Heart right ventricle (tissue), 16 donors: ENCODE data around the gene ZNF410. TPM values are rescaled to one million over a fixed set of nuclear protein-coding genes. Genes with fewer than 3 reads are reported as not detected.
A peak's percentile ranks its signal among the peaks of the same experiment; 100 is the strongest.

Experiments
- ATAC-seq, 8 donors: fragments of 200-7000 bp; cut with Tn5 transposase; one replicate each; pipeline ENCODE4 v1.9.1; 2020; ENCODE audit warnings: mild to moderate bottlenecking in 8 of 8, moderate library complexity in 8 of 8, moderate number of reproducible peaks in 1 of 8
- DNase-seq, 2 donors: peaks; one replicate each; pipeline ENCODE4 v3.0.0-alpha.2; 2020
- H3K27ac ChIP-seq, 10 donors: fragments of 200-600 bp; sonication (generic) in 2 of 10; one replicate each; pipeline versions ENCODE4 v1.5.0 to v1.8.0; 2020 to 2022; ENCODE audit warnings: mild to moderate bottlenecking in 3 of 10
- H3K27me3 ChIP-seq, 7 donors: fragments of 200-600 bp; one replicate each; pipeline ENCODE4 v1.8.0; 2021 to 2022; ENCODE audit warnings: mild to moderate bottlenecking in 2 of 7
- H3K36me3 ChIP-seq, 9 donors: fragments of 200-600 bp; sonication (generic) in 1 of 9; one replicate each; pipeline versions ENCODE4 v1.5.0 to v1.8.0; 2020 to 2022; ENCODE audit warnings: mild to moderate bottlenecking in 2 of 9
- H3K4me1 ChIP-seq, 9 donors: fragments of 200-600 bp; sonication (generic) in 1 of 9; one replicate each; pipeline versions ENCODE4 v1.5.0 to v1.8.0; 2020 to 2022; ENCODE audit warnings: mild to moderate bottlenecking in 4 of 9
- H3K4me3 ChIP-seq, 10 donors: fragments of 200-600 bp; sonication (generic) in 2 of 10; one replicate each; pipeline versions ENCODE4 v1.5.0 to v1.8.0; 2020 to 2022; ENCODE audit warnings: mild to moderate bottlenecking in 7 of 10, moderate library complexity in 2 of 10
- H3K9me3 ChIP-seq, 11 donors: fragments of 200-600 bp in 10 of 11; sonication (generic) in 2 of 11; one replicate each; pipeline versions ENCODE4 v1.5.0 to v1.8.0; 2013 to 2022; ENCODE audit warnings: mild to moderate bottlenecking in 2 of 11, control low read depth in 1 of 11, moderate library complexity in 1 of 11
- CTCF ChIP-seq, 9 donors: fragments of 200-600 bp; sonication (generic) in 2 of 9; IDR thresholded peaks; one replicate each; pipeline versions ENCODE4 v1.5.0 to v1.8.0; 2021 to 2022; ENCODE audit warnings: antibody characterized with exemption in 9 of 9, mild to moderate bottlenecking in 5 of 9, moderate library complexity in 1 of 9
- WGBS, 2 donors: extraction: QIAGEN DNeasy Blood & Tissue Kit; methylation state at CpG; one replicate each; pipeline ENCODE4 v1.1.7; 2013; ENCODE audit warnings: inconsistent platforms in 1 of 2; 5-methylcytosine and 5-hydroxymethylcytosine counted together
- intact Hi-C, 10 donors: fragments of 100-400 bp; cut with DNase I; formaldehyde crosslinking; loops; one replicate each; pipeline versions ENCODE4 v1.11.1 to v1.14.2; 2022
- polyA plus RNA-seq, 2 donors: library from polyadenylated mRNA; stranded (reverse); fragments of 200-250 nt; gene quantifications; one replicate each; pipeline ENCODE4 v1.2.3, GENCODE V29; 2013
- total RNA-seq, 10 donors: library from RNA; stranded (reverse); fragmentation: NEBNext Ultra II Directional in 3 of 10; extraction: Animal tissue kit (Norgen Biotek cat#: 25700) in 3 of 10; gene quantifications; one replicate each; pipeline versions ENCODE4 v1.2.1 to v1.2.4, GENCODE V29; 2021 to 2023
- donor health status: Arrhythmogenic right ventricular cardiomyopathy.
- donor health status: ischemic (EF 13 %, LVEDD 7.1; RV severe dilation, severe dysfunction).
- donor health status: healthy with polysubstance abuse.
- donor health status: DM: no; HTN: yes; CAD: no.
- donor health status: DM: no; HTN: no; CAD: no.
- donor health status: ischemic (EF 25% LVEDD 6.9; RV normal size, moderate dysfunction).
- donor health status: ischemic (EF 25% LVEDD 5.7; RV mildly dilated, moderate dysfunction).
- donor health status: healthy.
- donor health status: DM: yes; HTN: yes; CAD: no.
- donor health status: Ischemic cardiomyopathy.
- donor health status: ischemic (EF 35%, LVEDD 5.7; RV mildly dilated, moderate dysfunction).
- donor health status: nonischemic (EF 11% LVEDD 7.7; RV severe dilation, severe dysfunction).
- donor health status: DM: yes; HTN: yes; CAD: no.
- donor health status: PGD.
- donor health status: ischemic (EF 29% LVEDD 5.4; RV normal size, mild dysfunction).
- donor health status: nonischemic (EF 23%, LVEDD 6.1; RV moderate dilation, normal function).

Gene ZNF410
- total and polyA plus RNA-seq, 12 donors: 15.3 to 24.6 (median 19.1) TPM

GRCh38 chr14:73953731-73954130 lies 67.1 kb downstream of the ZNF410 start:
- 60 to 63% methylated on average over 1 of the region's 1 CpG for WGBS, 2 donors
- no peak for ATAC-seq
- Histone ChIP-seq H3K36me3 (peaks cover 0 to 64% (median 31%) of the 10 kb centered on the region in 9 donors), H3K27me3 (no peaks in the 10 kb centered on the region), H3K4me3 (no peak overlapping the region), H3K4me1 (peaks cover 3 to 26% (median 16%) of the 10 kb centered on the region in 9 donors), H3K27ac (no peak overlapping the region), H3K9me3 (no peaks in the 10 kb centered on the region)
- TF ChIP-seq CTCF (IDR thresholded peaks at IDR 0.05): no peak
- intact Hi-C loops: loop anchor here in 1 of 10 donors (5.0 kb wide), 1 partner anchor 1659 kb away; no protein-coding TSS in a partner anchor
- no peak for DNase-seq

- H3K4me3 ChIP-seq: no peak overlapping the region
- DNase-seq: no peak
- peaks cover 0 to 84% (median 49%) of the 10 kb centered on the region in 9 donors for H3K36me3 ChIP-seq
- intact Hi-C loops: no loop called here
- WGBS, 2 donors: 86 to 90% methylated on average over 5 of the region's 5 CpGs
- H3K9me3 ChIP-seq: no peaks in the 10 kb centered on the region
- peaks cover 3 to 21% (median 10%) of the 10 kb centered on the region in 9 donors for H3K4me1 ChIP-seq
- TF ChIP-seq CTCF (IDR thresholded peaks at IDR 0.05): no peak
- H3K27ac ChIP-seq: no peak overlapping the region
- ATAC-seq: no peak
- H3K27me3 ChIP-seq: no peaks in the 10 kb centered on the region
These were observed 69.0 kb downstream of the ZNF410 start for GRCh38 chr14:73955674-73956073.

GRCh38 chr14:73958591-73958990 lies 71.9 kb downstream of the ZNF410 start:
- TF ChIP-seq CTCF (IDR thresholded peaks at IDR 0.05): no peak
- Histone ChIP-seq H3K27ac (no peak overlapping the region), H3K9me3 (no peaks in the 10 kb centered on the region), H3K27me3 (no peaks in the 10 kb centered on the region), H3K4me3 (no peak overlapping the region), H3K36me3 (peaks cover 0 to 100% (median 77%) of the 10 kb centered on the region in 9 donors), H3K4me1 (no peaks in the 10 kb centered on the region)
- no peak for DNase-seq
- intact Hi-C loops: no loop called here
- ATAC-seq: peak in 1 of 8 donors; percentile 22

- TF ChIP-seq CTCF (IDR thresholded peaks at IDR 0.05): no peak
- intact Hi-C loops: no loop called here
- 92 to 94% methylated on average over 12 of the region's 12 CpGs for WGBS, 2 donors
- no peak for ATAC-seq
- Histone ChIP-seq H3K9me3 (no peaks in the 10 kb centered on the region), H3K27me3 (no peaks in the 10 kb centered on the region), H3K4me3 (no peak overlapping the region), H3K4me1 (no peaks in the 10 kb centered on the region), H3K36me3 (peaks cover 0 to 98% (median 69%) of the 10 kb centered on the region in 9 donors), H3K27ac (no peak overlapping the region)
- DNase-seq: no peak
These were observed 74.5 kb downstream of the ZNF410 start for GRCh38 chr14:73961192-73961591.
